HG02885 (cell line): ENCODE results near the gene GPR3.
A peak's percentile ranks its signal among the peaks of the same experiment; 100 is the strongest.

Experiments used
- ATAC-seq: cut with Tn5 transposase; IDR thresholded peaks from one replicate; pipeline ENCODE4 v1.9.1; 2021; ENCODE audit warnings: mild to moderate bottlenecking; ENCODE audit not compliant: unreplicated experiment, poor library complexity

GPR3 gene

GRCh38 chr1:27358038-27358927 lies 34.1 kb upstream of the GPR3 start:
- ATAC-seq = no peak

GRCh38 chr1:27358928-27359313 lies 33.5 kb upstream of the GPR3 start:
- ATAC-seq = no peak

GRCh38 chr1:27359822-27360158 lies 32.6 kb upstream of the GPR3 start:
- no peak for ATAC-seq

GRCh38 chr1:27360159-27361043 lies 32.0 kb upstream of the GPR3 start:
- ATAC-seq = no peak

- no peak for ATAC-seq
Observed at GRCh38 chr1:27361044-27361402, 31.4 kb upstream of the GPR3 start.

- no peak for ATAC-seq
Observed at GRCh38 chr1:27361553-27361952, 30.9 kb upstream of the GPR3 start.

- no peak for ATAC-seq
Observed at GRCh38 chr1:27363766-27364695, 28.4 kb upstream of the GPR3 start.

GRCh38 chr1:27364696-27365371 lies 27.6 kb upstream of the GPR3 start:
- peak; percentile 5 for ATAC-seq

GRCh38 chr1:27365372-27366112 lies 26.9 kb upstream of the GPR3 start:
- ATAC-seq = peak; percentile 43

GRCh38 chr1:27366113-27366410 lies 26.4 kb upstream of the GPR3 start:
- peak; percentile 51 for ATAC-seq

GRCh38 chr1:27366411-27367159 lies 25.8 kb upstream of the GPR3 start, which contains the start of gene MAP3K6:
Gene MAP3K6 (minus strand): TSS chr1:27366961. CDS start chr1:27366597, 364 bp downstream.
- peak; percentile 29 for ATAC-seq

- ATAC-seq = no peak
Observed at GRCh38 chr1:27367160-27367650, 25.2 kb upstream of the GPR3 start.

GRCh38 chr1:27368869-27369582 lies 23.4 kb upstream of the GPR3 start:
- no peak for ATAC-seq

- ATAC-seq = no peak
Observed at GRCh38 chr1:27372022-27372807, 20.2 kb upstream of the GPR3 start.

GRCh38 chr1:27372808-27373690 lies 19.4 kb upstream of the GPR3 start:
- no peak for ATAC-seq
